Astrocyte of the spinal cord (primary cell): ENCODE results near the gene ADGRV1.

ENCODE experiments used
- DNase-seq: peaks from one replicate; pipeline ENCODE4 v3.0.0; 2011; ENCODE audit warnings: low read depth, low spot score
- H3K4me3 ChIP-seq: 2 replicates; pipeline ENCODE4 v1.5.1; 2011; ENCODE audit warnings: low read depth, mild to moderate bottlenecking, low read length, moderate library complexity
- CTCF ChIP-seq: IDR thresholded peaks from 2 replicates; pipeline ENCODE4 v1.5.1; 2012; ENCODE audit warnings: low read depth, mild to moderate bottlenecking, low read length, inconsistent platforms
- in situ Hi-C: cut with HindIII; loops from 2 replicates; pipeline ENCODE4 v1.10.0; 2017; ENCODE audit warnings: low sequenced_read_pairs

Gene ADGRV1

GRCh38 chr5:90740244-90740799, 181.7 kb downstream of the ADGRV1 start:
- no peak for DNase-seq
- TF ChIP-seq CTCF, result no peak
- in situ Hi-C loops, result no loop called here
- H3K4me3 ChIP-seq, result no peak overlapping the region

- in situ Hi-C loops, result no loop called here
- TF ChIP-seq CTCF, result no peak
- DNase-seq, result no peak
- no peak overlapping the region for H3K4me3 ChIP-seq
Measured at GRCh38 chr5:90741022-90741564, 182.5 kb downstream of the ADGRV1 start.

- no peak overlapping the region for H3K4me3 ChIP-seq
- no peak for TF ChIP-seq CTCF
- DNase-seq, result no peak
- in situ Hi-C loops, result no loop called here
Measured at GRCh38 chr5:90746119-90746518, 187.5 kb downstream of the ADGRV1 start.

- in situ Hi-C loops, result no loop called here
- DNase-seq, result peak; percentile 8
- TF ChIP-seq CTCF, result no peak
- no peak overlapping the region for H3K4me3 ChIP-seq
Measured at GRCh38 chr5:90747175-90747574, 188.6 kb downstream of the ADGRV1 start.

- no peak for DNase-seq
- H3K4me3 ChIP-seq, result no peak overlapping the region
- no peak for TF ChIP-seq CTCF
- in situ Hi-C loops, result no loop called here
Measured at GRCh38 chr5:90747693-90748092, 189.1 kb downstream of the ADGRV1 start.

- in situ Hi-C loops, result no loop called here
- no peak for TF ChIP-seq CTCF
- DNase-seq, result no peak
- no peak overlapping the region for H3K4me3 ChIP-seq
Measured at GRCh38 chr5:90759119-90759518, 200.5 kb downstream of the ADGRV1 start.
